ENCODE data around the gene ULK3.
A peak's percentile ranks its signal among the peaks of the same experiment; 100 is the strongest.

ULK3 gene

DNA sequence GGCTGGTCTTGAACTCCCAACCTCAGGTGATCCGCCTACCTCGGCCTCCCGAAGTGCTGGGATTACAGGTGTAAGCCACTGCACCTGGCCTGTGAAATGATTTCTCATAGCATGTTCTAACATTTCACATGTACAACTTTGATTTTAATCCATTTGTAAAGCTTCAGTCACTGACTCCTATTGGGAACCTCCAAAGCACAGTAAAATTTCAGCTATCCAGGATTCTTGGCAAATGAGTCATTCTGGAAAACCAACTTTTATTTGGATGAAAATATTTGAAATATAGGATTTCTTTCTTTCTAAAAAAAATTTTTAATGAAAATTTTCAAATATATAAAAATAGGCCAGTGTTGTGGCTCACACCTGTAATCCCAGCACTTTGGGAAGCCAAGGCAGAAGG lies 33.0 kb downstream of the ULK3 start:
- in situ Hi-C loops (cut with HindIII; ENCODE audit: low sequenced_read_pairs), result no loop called here
- DNase-seq (ENCODE audit: low read depth), result no peak
- no peak overlapping the region for H3K4me3 ChIP-seq (ENCODE audit: low read depth, low read length)
- TF ChIP-seq, protein P1, sequence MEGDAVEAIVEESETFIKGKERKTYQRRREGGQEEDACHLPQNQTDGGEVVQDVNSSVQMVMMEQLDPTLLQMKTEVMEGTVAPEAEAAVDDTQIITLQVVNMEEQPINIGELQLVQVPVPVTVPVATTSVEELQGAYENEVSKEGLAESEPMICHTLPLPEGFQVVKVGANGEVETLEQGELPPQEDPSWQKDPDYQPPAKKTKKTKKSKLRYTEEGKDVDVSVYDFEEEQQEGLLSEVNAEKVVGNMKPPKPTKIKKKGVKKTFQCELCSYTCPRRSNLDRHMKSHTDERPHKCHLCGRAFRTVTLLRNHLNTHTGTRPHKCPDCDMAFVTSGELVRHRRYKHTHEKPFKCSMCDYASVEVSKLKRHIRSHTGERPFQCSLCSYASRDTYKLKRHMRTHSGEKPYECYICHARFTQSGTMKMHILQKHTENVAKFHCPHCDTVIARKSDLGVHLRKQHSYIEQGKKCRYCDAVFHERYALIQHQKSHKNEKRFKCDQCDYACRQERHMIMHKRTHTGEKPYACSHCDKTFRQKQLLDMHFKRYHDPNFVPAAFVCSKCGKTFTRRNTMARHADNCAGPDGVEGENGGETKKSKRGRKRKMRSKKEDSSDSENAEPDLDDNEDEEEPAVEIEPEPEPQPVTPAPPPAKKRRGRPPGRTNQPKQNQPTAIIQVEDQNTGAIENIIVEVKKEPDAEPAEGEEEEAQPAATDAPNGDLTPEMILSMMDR (IDR thresholded peaks at IDR 0.05; ENCODE audit: low read depth, low read length, missing control alignments), result no peak

DNA sequence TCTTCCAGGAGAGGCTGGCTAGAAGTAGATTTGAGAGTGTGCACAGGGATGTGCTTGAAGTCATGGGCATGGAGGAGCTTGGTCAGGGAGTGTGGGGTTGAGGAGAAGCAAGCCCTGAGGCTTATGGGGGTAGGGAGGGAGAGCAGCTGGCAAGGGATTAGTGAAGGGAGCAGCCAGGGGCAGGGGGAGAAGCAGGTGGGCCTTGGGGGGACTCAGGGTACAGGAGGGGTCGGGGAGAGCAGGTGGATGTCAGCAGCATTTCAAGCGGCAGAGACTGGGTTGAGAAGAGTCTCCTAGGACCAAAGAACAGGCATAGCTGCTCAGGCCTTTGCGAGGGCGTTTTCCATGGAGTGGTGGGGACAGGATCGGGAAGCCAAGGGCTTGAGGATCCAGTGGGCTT lies 33.7 kb downstream of the ULK3 start:
- in situ Hi-C loops (cut with HindIII; ENCODE audit: low sequenced_read_pairs), result no loop called here
- DNase-seq (ENCODE audit: low read depth), result no peak
- H3K4me3 ChIP-seq (ENCODE audit: low read depth, low read length), result no peak overlapping the region
- TF ChIP-seq, protein P1 (IDR thresholded peaks at IDR 0.05; ENCODE audit: low read depth, low read length, missing control alignments), result no peak

DNA sequence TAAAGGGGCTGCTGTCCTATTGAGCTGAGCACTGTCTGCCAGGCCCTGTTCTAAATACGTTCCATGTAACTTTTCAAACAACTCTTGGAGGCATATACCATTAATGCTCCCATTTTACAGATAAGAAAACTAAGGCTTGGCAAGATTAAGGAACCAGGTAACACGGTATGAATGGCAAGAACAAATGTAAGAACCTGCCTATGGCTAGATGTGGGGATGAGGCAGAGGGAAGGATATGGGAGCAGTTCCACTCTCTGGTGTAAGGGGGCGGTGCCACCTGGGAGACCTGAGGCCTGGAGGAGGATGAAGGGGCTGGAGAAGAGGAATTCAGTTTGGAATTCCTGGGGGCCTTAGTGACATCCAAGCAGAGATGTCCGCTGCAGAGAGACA lies 34.1 kb downstream of the ULK3 start:
- no peak overlapping the region for H3K4me3 ChIP-seq (ENCODE audit: low read depth, low read length)
- TF ChIP-seq, protein P1 (IDR thresholded peaks at IDR 0.05; ENCODE audit: low read depth, low read length, missing control alignments), result peak; percentile 16
- DNase-seq (ENCODE audit: low read depth), result no peak
- in situ Hi-C loops (cut with HindIII; ENCODE audit: low sequenced_read_pairs), result no loop called here

DNA sequence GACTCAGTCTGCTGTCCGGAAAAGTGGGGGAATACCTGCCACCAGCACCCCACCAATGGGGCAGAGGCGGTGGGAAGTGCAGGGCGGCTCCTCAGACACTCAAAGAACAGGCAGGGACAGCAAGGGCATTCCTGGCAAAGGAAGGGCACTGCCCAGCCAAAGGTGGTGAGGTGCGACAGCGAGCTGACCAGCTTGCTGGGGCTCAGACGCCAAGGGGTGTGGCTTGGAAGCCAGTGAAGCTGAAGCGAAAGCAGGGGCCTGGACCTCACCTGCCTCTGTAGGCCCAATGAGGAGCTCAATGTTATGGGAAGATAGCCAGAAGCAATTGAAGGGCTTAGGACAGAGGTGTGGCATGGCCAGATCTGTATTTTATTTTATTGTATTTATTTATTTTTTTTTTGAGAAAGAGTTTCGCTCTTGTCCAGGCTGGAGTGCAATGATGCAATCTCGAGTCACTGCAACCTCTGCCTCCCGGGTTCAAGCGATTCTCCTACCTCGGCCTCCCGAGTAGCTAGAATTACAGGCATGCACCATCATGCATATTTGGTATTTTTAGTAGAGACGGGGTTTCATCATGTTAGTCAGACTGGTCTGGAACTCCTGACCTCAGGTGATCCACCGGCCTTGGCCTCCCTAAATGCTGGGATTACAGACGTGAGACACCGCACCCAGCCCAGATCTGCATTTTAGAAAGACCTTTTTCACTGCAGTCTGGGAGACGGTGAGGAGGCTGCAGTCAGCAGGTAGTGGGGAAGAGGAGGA lies 34.7 kb downstream of the ULK3 start:
- H3K4me3 ChIP-seq (ENCODE audit: low read depth, low read length), result no peak overlapping the region
- TF ChIP-seq, protein P1 (IDR thresholded peaks at IDR 0.05; ENCODE audit: low read depth, low read length, missing control alignments), result no peak
- in situ Hi-C loops (cut with HindIII; ENCODE audit: low sequenced_read_pairs), result no loop called here
- DNase-seq (ENCODE audit: low read depth), result no peak

DNA sequence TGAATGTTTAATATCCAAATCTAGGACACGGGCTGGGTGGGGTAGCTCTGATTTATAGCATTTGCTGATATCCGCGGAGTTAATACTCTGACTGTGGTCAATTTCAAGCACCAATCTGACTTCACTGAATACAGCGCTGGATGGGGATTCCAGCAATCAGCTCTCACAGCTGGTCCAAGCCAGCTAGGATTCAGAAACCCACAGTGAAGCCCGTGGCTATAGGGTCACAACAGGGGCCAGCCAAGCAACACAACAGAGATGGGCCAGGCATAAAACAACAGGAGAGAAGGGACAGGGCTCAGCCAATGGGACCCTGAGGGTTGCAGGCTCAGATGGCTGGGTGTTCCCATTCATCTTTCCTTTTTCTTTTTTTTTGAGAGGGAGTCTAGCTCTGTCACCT lies 35.7 kb downstream of the ULK3 start:
- no peak overlapping the region for H3K4me3 ChIP-seq (ENCODE audit: low read depth, low read length)
- TF ChIP-seq, protein P1 (IDR thresholded peaks at IDR 0.05; ENCODE audit: low read depth, low read length, missing control alignments), result no peak
- in situ Hi-C loops (cut with HindIII; ENCODE audit: low sequenced_read_pairs), result no loop called here
- DNase-seq (ENCODE audit: low read depth), result no peak

DNA sequence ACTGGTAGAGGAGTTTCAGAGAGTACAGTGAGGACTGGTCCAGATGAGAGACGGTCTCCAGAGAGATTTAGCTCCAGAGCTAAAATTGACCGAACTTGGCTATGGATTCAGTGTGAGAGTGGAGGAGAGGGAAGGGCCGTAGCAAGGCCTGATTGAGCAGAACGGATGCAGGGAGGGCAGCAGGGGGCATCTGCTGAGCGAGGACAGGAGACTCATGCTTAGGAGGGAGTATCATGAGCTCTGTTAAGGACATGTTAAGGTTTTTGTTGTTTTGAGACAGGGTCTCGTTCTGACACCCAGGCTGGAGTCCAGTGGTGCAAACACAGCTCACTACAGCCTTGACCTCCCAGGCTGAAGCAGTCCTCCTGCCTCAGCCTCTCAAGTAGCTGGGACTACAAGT lies 38.0 kb downstream of the ULK3 start:
- TF ChIP-seq, protein P1 (IDR thresholded peaks at IDR 0.05; ENCODE audit: low read depth, low read length, missing control alignments), result no peak
- DNase-seq (ENCODE audit: low read depth), result no peak
- in situ Hi-C loops (cut with HindIII; ENCODE audit: low sequenced_read_pairs), result no loop called here
- no peak overlapping the region for H3K4me3 ChIP-seq (ENCODE audit: low read depth, low read length)
